HCT116 (cell line): ENCODE measurements around the gene PLCG2. TPM values are rescaled to one million over a fixed set of nuclear protein-coding genes. Genes with fewer than 3 reads are reported as not detected.

Experiments used
- ATAC-seq: fragments of 200-7000 bp; cut with Tn5 transposase; 2 replicates; pipeline ENCODE4 v1.9.1; 2020; ENCODE audit warnings: mild to moderate bottlenecking, moderate library complexity
- BruUV-seq: library from RNA; stranded (reverse); fragments of 400-500 nt; replicated peaks from 2 replicates; lab custom pipeline; 2021; lab: Mats Ljungman, UMichigan
- CTCF ChIA-PET: fragments of 300-600 bp; sonication (Branson Sonifier 250); formaldehyde crosslinking; loops from one replicate; lab custom pipeline; 2021; ENCODE audit warnings: antibody characterized with exemption; lab: Charles Lee
- POLR2A ChIA-PET: fragments of 300-600, 350-600 bp; sonication (Branson Sonifier 250); formaldehyde crosslinking; loops from one replicate; lab custom pipeline; 2021; ENCODE audit warnings: antibody characterized with exemption; lab: Charles Lee
- RAD21 ChIA-PET, 2 experiments: fragments of 300-600 bp; sonication (Branson Sonifier 250); formaldehyde crosslinking; loops; one replicate each; lab custom pipeline; 2023; ENCODE audit warnings: low total read pairs in 2 of 2; ENCODE audit not compliant: uncharacterized antibody in 2 of 2, unreplicated experiment in 2 of 2, low non-redundant PET in 1 of 2; lab: Charles Lee
- DNase-seq: peaks from one replicate; pipeline ENCODE4 v3.0.0-alpha.2; 2010; ENCODE audit warnings: low read depth, low spot score
- H2AFZ ChIP-seq: fragments of 200-600 bp; shearing (Covaris generic), sonication (generic); 2 replicates; pipeline ENCODE4 v1.6.1; 2017; ENCODE audit warnings: low read depth, mixed run types, mixed read lengths, antibody characterized with exemption, low read length; ENCODE audit not compliant: poor library complexity, severe bottlenecking
- H3K27ac ChIP-seq: 2 replicates; pipeline ENCODE4 v1.5.1; 2012; ENCODE audit warnings: low read depth, low read length
- H3K27me3 ChIP-seq: fragments of 200-600 bp; sonication (generic); 2 replicates; pipeline ENCODE4 v1.6.1; 2016; ENCODE audit warnings: mixed run types, low read length, mixed read lengths; ENCODE audit not compliant: insufficient read depth
- H3K36me3 ChIP-seq, 2 experiments: fragments of 200-500 bp in 1 of 2; fragments of 200-600 bp in 1 of 2; sonication (Bioruptor generic) in 1 of 2; sonication (generic) in 1 of 2; 2 replicates each; pipeline versions ENCODE4 v1.5.1 to v1.6.1; 2014 to 2016; ENCODE audit warnings: low read length in 2 of 2, inconsistent platforms in 1 of 2, mixed read lengths in 1 of 2, mixed run types in 1 of 2; ENCODE audit not compliant: insufficient read depth in 2 of 2, control insufficient read depth in 1 of 2
- H3K4me1 ChIP-seq, 2 experiments: fragments of 200-600 bp in 1 of 2; sonication (generic) in 1 of 2; 2 replicates each; pipeline versions ENCODE4 v1.5.1 to v1.6.1; 2012 to 2017; ENCODE audit warnings: low read length in 2 of 2, inconsistent platforms in 1 of 2, mild to moderate bottlenecking in 1 of 2, mixed read lengths in 1 of 2, mixed run types in 1 of 2, moderate library complexity in 1 of 2; ENCODE audit not compliant: insufficient read depth in 2 of 2, control insufficient read depth in 1 of 2
- H3K4me2 ChIP-seq: fragments of 200-600 bp; sonication (generic); 2 replicates; pipeline ENCODE4 v1.6.1; 2017; ENCODE audit warnings: mixed run types, low read length, mixed read lengths
- H3K4me3 ChIP-seq, 2 experiments: fragments of 200-600 bp in 1 of 2; sonication (generic) in 1 of 2; replicated peaks in 1 of 2; 2 replicates each; pipeline ENCODE4 v1.5.1; 2011 to 2016; ENCODE audit warnings: low read length in 2 of 2, control low read depth in 1 of 2, low read depth in 1 of 2, mild to moderate bottlenecking in 1 of 2, mixed read lengths in 1 of 2, mixed run types in 1 of 2
- H3K79me2 ChIP-seq: fragments of 200-600 bp; sonication (generic); 2 replicates; pipeline ENCODE4 v1.6.1; 2017; ENCODE audit warnings: mild to moderate bottlenecking, mixed run types, low read length, moderate library complexity, mixed read lengths; ENCODE audit not compliant: insufficient read depth
- H3K9ac ChIP-seq: fragments of 200-600 bp; sonication (generic); 2 replicates; pipeline ENCODE4 v1.6.1; 2016; ENCODE audit warnings: low read length, mixed read lengths
- H3K9me2 ChIP-seq: fragments of 200-600 bp; sonication (generic), shearing (Covaris generic); 2 replicates; pipeline ENCODE4 v1.6.1; 2017; ENCODE audit warnings: mixed run types, mild to moderate bottlenecking, moderate library complexity; ENCODE audit not compliant: insufficient read depth
- H3K9me3 ChIP-seq, 2 experiments: fragments of 200-500 bp in 1 of 2; fragments of 200-600 bp in 1 of 2; sonication (Bioruptor generic) in 1 of 2; sonication (generic) in 1 of 2; 2 replicates each; pipeline ENCODE4 v1.6.1; 2014 to 2017; ENCODE audit warnings: low read length in 2 of 2, mixed read lengths in 2 of 2, inconsistent platforms in 1 of 2, low read depth in 1 of 2, mild to moderate bottlenecking in 1 of 2, mixed run types in 1 of 2, moderate library complexity in 1 of 2; ENCODE audit not compliant: control insufficient read depth in 1 of 2, insufficient read depth in 1 of 2
- H4K20me1 ChIP-seq: fragments of 200-600 bp; sonication (generic), shearing (Covaris generic); 2 replicates; pipeline ENCODE4 v1.6.1; 2017; ENCODE audit warnings: mixed run types, mild to moderate bottlenecking, moderate library complexity; ENCODE audit not compliant: insufficient read depth
- ATF3 ChIP-seq: IDR thresholded peaks from 2 replicates; pipeline ENCODE4 v1.6.1; 2012
- CBX3 ChIP-seq: IDR thresholded peaks from 2 replicates; pipeline ENCODE4 v1.6.1; 2012; ENCODE audit warnings: low read depth
- CTCF ChIP-seq, 3 experiments: fragments of 200-600 bp in 1 of 3; sonication (generic) in 1 of 3; IDR thresholded peaks in 2 of 3; conservative IDR thresholded peaks in 1 of 3; 2 replicates each; pipeline ENCODE4 v1.5.1; 2012 to 2017; ENCODE audit warnings: low read depth in 2 of 3, low read length in 2 of 3, antibody characterized with exemption in 1 of 3, borderline replicate concordance in 1 of 3, control low read depth in 1 of 3, mild to moderate bottlenecking in 1 of 3, mixed read lengths in 1 of 3, mixed run types in 1 of 3, moderate library complexity in 1 of 3; ENCODE audit not compliant: insufficient read depth in 1 of 3
- EGR1 ChIP-seq: IDR thresholded peaks from 2 replicates; pipeline ENCODE4 v1.6.1; 2012; ENCODE audit warnings: low read depth
- ELF1 ChIP-seq: IDR thresholded peaks from 2 replicates; pipeline ENCODE4 v1.6.1; 2012; ENCODE audit warnings: low read depth, borderline replicate concordance
- EZH2phosphoT487 ChIP-seq: fragments of 200-600 bp; IDR thresholded peaks from 2 replicates; pipeline ENCODE4 v1.6.1; 2018; ENCODE audit warnings: antibody characterized with exemption, borderline replicate concordance
- FOSL1 ChIP-seq: IDR thresholded peaks from 2 replicates; pipeline ENCODE4 v1.6.1; 2012; ENCODE audit warnings: low read depth
- JUND ChIP-seq: IDR thresholded peaks from 2 replicates; pipeline ENCODE4 v1.6.1; 2012
- MAX ChIP-seq: IDR thresholded peaks from 2 replicates; pipeline ENCODE4 v1.6.1; 2012
- POLR2A ChIP-seq: IDR thresholded peaks from 2 replicates; pipeline ENCODE4 v1.7.0; 2011; ENCODE audit warnings: borderline replicate concordance; ENCODE audit not compliant: insufficient read depth, insufficient read length; ENCODE audit errors: extremely low read depth
- POLR2AphosphoS5 ChIP-seq: IDR thresholded peaks from 2 replicates; pipeline ENCODE4 v1.6.1; 2011; ENCODE audit warnings: mild to moderate bottlenecking, low read depth, low read length, moderate library complexity
- RAD21 ChIP-seq: IDR thresholded peaks from 2 replicates; pipeline ENCODE4 v1.6.1; 2012; ENCODE audit warnings: low read depth, mild to moderate bottlenecking
- REST ChIP-seq: IDR thresholded peaks from 2 replicates; pipeline ENCODE4 v1.6.1; 2012; ENCODE audit warnings: low read depth
- SIN3A ChIP-seq: IDR thresholded peaks from 2 replicates; pipeline ENCODE4 v1.6.1; 2012; ENCODE audit warnings: low read depth
- SP1 ChIP-seq: IDR thresholded peaks from 2 replicates; pipeline ENCODE4 v1.6.1; 2012; ENCODE audit warnings: low read depth
- SRF ChIP-seq: IDR thresholded peaks from 2 replicates; pipeline ENCODE4 v1.6.1; 2012; ENCODE audit warnings: low read depth
- TCF7L2 ChIP-seq: IDR thresholded peaks from 2 replicates; pipeline ENCODE4 v1.7.0; 2011; ENCODE audit warnings: borderline replicate concordance, inconsistent platforms; ENCODE audit not compliant: insufficient read depth, insufficient read length; ENCODE audit errors: extremely low read depth
- YY1 ChIP-seq: IDR thresholded peaks from 2 replicates; pipeline ENCODE4 v1.6.1; 2011; ENCODE audit warnings: low read length, low read depth, moderate library complexity, mild to moderate bottlenecking; ENCODE audit not compliant: insufficient replicate concordance; ENCODE audit errors: extremely low read depth
- ZBTB33 ChIP-seq: IDR thresholded peaks from 2 replicates; pipeline ENCODE4 v1.6.1; 2011; ENCODE audit warnings: mild to moderate bottlenecking, low read length, moderate library complexity; ENCODE audit not compliant: insufficient replicate concordance; ENCODE audit errors: extremely low read depth
- ZNF274 ChIP-seq: fragments of 200-500 bp; sonication (Bioruptor generic); IDR thresholded peaks from 2 replicates; pipeline ENCODE4 v1.6.1; 2014; ENCODE audit warnings: mild to moderate bottlenecking, low read depth, low read length, inconsistent platforms
- intact Hi-C: fragments of 100-400 bp; cut with micrococcal nuclease; formaldehyde crosslinking; loops from 2 replicates; pipeline ENCODE4 v1.10.0; 2022
- total RNA-seq: library from RNA; stranded (reverse); gene quantifications from one replicate; pipeline ENCODE4 v1.2.1, GENCODE V29; 2021; ENCODE audit not compliant: unreplicated experiment

PLCG2 gene
- total RNA-seq, 1 experiment from 2014 or later = 31.2 TPM

- H3K4me2 ChIP-seq = no peak overlapping the region
- ATAC-seq (no peak), DNase-seq (no peak)
- H3K4me3 ChIP-seq = no peak overlapping the region
- intact Hi-C loops = no loop called here
- H3K9me3 ChIP-seq = no peaks in the 10 kb centered on the region
- no peaks in the 10 kb centered on the region for H3K36me3 ChIP-seq
- no peaks in the 10 kb centered on the region for H3K27me3 ChIP-seq
- ChIA-PET POLR2A (no interaction called here), RAD21 (no interaction called here), CTCF (no interaction called here)
- no TSS peak for BruUV-seq
- H3K27ac ChIP-seq = no peak overlapping the region
- no peak for TF ChIP-seq ELF1
- TF ChIP-seq REST = no peak
- no peak for TF ChIP-seq CTCF (IDR thresholded peaks at IDR 0.05 in 2 of 3, conservative IDR thresholded peaks at IDR 0.05 in 1 of 3; ENCODE audit: borderline replicate concordance in 1 of 3, insufficient read depth in 1 of 3, low read depth in 2 of 3, low read length in 2 of 3)
- no peak for TF ChIP-seq CBX3
- TF ChIP-seq ATF3 = no peak
- TF ChIP-seq SRF = no peak
- no peak for TF ChIP-seq SIN3A
- no peak for TF ChIP-seq ZBTB33
- TF ChIP-seq RAD21 = no peak
- no peak for TF ChIP-seq MAX
- TF ChIP-seq JUND = no peak
- no peak for TF ChIP-seq ZNF274
- no peak for TF ChIP-seq TCF7L2
- TF ChIP-seq EGR1 = no peak
- TF ChIP-seq POLR2AphosphoS5 = no peak
- no peak for TF ChIP-seq EZH2phosphoT487
- no peak for TF ChIP-seq YY1
- TF ChIP-seq FOSL1 = no peak
- TF ChIP-seq SP1 = no peak
- TF ChIP-seq POLR2A = no peak
- no peaks in the 10 kb centered on the region for H3K79me2 ChIP-seq
- no peaks in the 10 kb centered on the region for H3K4me1 ChIP-seq
- no peaks in the 10 kb centered on the region for H4K20me1 ChIP-seq
- no peaks in the 10 kb centered on the region for H3K9me2 ChIP-seq
- H3K9ac ChIP-seq = no peak overlapping the region
- no peak overlapping the region for H2AFZ ChIP-seq
These were observed 25.1 kb downstream of the PLCG2 start for GRCh38 chr16:81804134-81804610.
